Neural cell (in vitro differentiated cells): Measurements from ENCODE around the gene HTR7.

Source experiments
- CTCF ChIP-seq: fragments of 450-650 bp; IDR thresholded peaks from 2 replicates; pipeline ENCODE4 v1.5.1; 2014; ENCODE audit warnings: antibody characterized with exemption, mild to moderate bottlenecking, moderate library complexity; ENCODE audit not compliant: poor library complexity, severe bottlenecking
- EZH2 ChIP-seq: fragments of 200-600, 300-800 bp; shearing (Covaris generic), sonication (generic); IDR thresholded peaks from 2 replicates; pipeline ENCODE4 v1.6.1; 2014; ENCODE audit warnings: antibody characterized with exemption, low read length, borderline replicate concordance, mild to moderate bottlenecking; ENCODE audit not compliant: insufficient read depth, poor library complexity, severe bottlenecking
- MXI1 ChIP-seq: fragments of 450-650 bp; conservative IDR thresholded peaks from 2 replicates; pipeline ENCODE4 v1.6.1; 2014; ENCODE audit warnings: antibody characterized with exemption, mild to moderate bottlenecking; ENCODE audit not compliant: poor library complexity, severe bottlenecking
- RAD21 ChIP-seq: fragments of 450-650 bp; conservative IDR thresholded peaks from 2 replicates; pipeline ENCODE4 v1.6.1; 2014; ENCODE audit warnings: antibody characterized with exemption, mild to moderate bottlenecking, moderate library complexity
- SMC3 ChIP-seq: fragments of 450-650 bp; conservative IDR thresholded peaks from 2 replicates; pipeline ENCODE4 v1.6.1; 2014; ENCODE audit warnings: antibody characterized with exemption, mild to moderate bottlenecking, moderate library complexity; ENCODE audit not compliant: poor library complexity

- TF ChIP-seq RAD21, result no peak
- TF ChIP-seq MXI1, result no peak
- TF ChIP-seq EZH2, result no peak
- TF ChIP-seq SMC3, result no peak
- TF ChIP-seq CTCF, result no peak
Observed at GRCh38 chr10:90800232-90800796, 57.5 kb downstream of the HTR7 start.
